GM10248 (cell line): ENCODE measurements around the gene USP48.
"Not testable (repeated sequence)": the region's sequence is repeated elsewhere in the genome, so short reads cannot be mapped to it uniquely, and the experiment has no call there.

Experiments used
- CTCF ChIA-PET: fragments of 300-600 bp; sonication (Branson Sonifier 250); formaldehyde crosslinking; extraction: SDS; loops from one replicate; lab custom pipeline; 2021; ENCODE audit warnings: antibody characterized with exemption; lab: Yijun Ruan, JAX
- POLR2A ChIA-PET: fragments of 350-650 bp; sonication (Branson Sonifier 250); formaldehyde crosslinking; extraction: SDS; loops from one replicate; lab custom pipeline; 2020; ENCODE audit warnings: antibody characterized with exemption; lab: Yijun Ruan, JAX
- DNase-seq: peaks from one replicate; pipeline ENCODE4 v3.0.0; 2012; ENCODE audit errors: extremely low spot score
- CTCF ChIP-seq: IDR thresholded peaks from 2 replicates; pipeline ENCODE4 v1.5.1; 2012; ENCODE audit warnings: mild to moderate bottlenecking, low read depth; ENCODE audit errors: extremely low read depth, missing control alignments, control extremely low read depth

The USP48 gene

GRCh38 chr1:21827141-21827679 is 44.3 kb upstream of the USP48 start:
- POLR2A ChIA-PET: no interaction called here
- TF ChIP-seq CTCF: no peak
- DNase-seq: no peak
- CTCF ChIA-PET: interaction anchor here (0.9 kb wide), 1 partner anchor 40 kb away, joined by 3 read pairs; no protein-coding TSS in a partner anchor

- POLR2A ChIA-PET, CTCF ChIA-PET, DNase-seq: not testable (repeated sequence)
Observed at GRCh38 chr1:21826694-21827093, 43.7 kb upstream of the USP48 start.

- no peak for TF ChIP-seq CTCF
- ChIA-PET POLR2A (no interaction called here), CTCF (no interaction called here)
- no peak for DNase-seq
Observed at GRCh38 chr1:21825393-21825792, 42.4 kb upstream of the USP48 start.

- TF ChIP-seq CTCF: no peak
- ChIA-PET CTCF (no interaction called here), POLR2A (no interaction called here)
- no peak for DNase-seq
Observed at GRCh38 chr1:21824926-21825325, 42.0 kb upstream of the USP48 start.

GRCh38 chr1:21823980-21824702 is 41.2 kb upstream of the USP48 start:
- ChIA-PET POLR2A (no interaction called here), CTCF (no interaction called here)
- TF ChIP-seq CTCF: no peak
- DNase-seq: no peak

GRCh38 chr1:21823206-21823979 is 40.4 kb upstream of the USP48 start:
- ChIA-PET CTCF (no interaction called here), POLR2A (no interaction called here)
- no peak for TF ChIP-seq CTCF
- no peak for DNase-seq

GRCh38 chr1:21822349-21822748 is 39.4 kb upstream of the USP48 start:
- CTCF ChIA-PET: no interaction called here
- POLR2A ChIA-PET: no interaction called here
- DNase-seq: no peak
- no peak for TF ChIP-seq CTCF
